Stimulated activated CD4-positive, alpha-beta T cell treated with anti-CD3 and anti-CD28 coated beads, TNF-alpha, amount 100 ng/mL, for 4 hours (primary cell): Measurements from ENCODE around the gene IFI16.

Experiments
- DNase-seq, 3 experiments: peaks; one replicate each; pipeline ENCODE4 v3.0.0-alpha.2; 2020; ENCODE audit warnings: low read depth in 3 of 3

The IFI16 gene

DNA sequence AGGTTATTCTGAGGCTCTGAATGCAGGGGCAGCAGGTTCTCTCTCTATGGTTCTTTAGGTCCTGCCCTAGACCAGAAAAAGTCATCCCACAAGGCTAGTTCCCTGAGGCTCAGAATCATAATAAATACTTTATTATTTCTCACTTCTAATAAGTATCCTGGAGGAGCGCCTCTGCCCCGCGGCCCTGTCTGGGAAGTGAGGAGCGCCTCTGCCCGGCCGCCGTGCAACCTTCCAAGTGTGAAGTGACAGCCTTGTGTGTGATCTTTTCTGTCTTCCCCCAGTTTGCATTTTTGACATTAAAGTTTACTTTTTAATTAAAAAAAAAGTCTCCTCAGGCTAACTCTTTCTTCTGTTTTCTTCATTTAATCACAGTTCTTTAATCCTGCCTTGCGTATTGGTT, 55.4 kb downstream of the IFI16 start:
- DNase-seq = no peak

DNA sequence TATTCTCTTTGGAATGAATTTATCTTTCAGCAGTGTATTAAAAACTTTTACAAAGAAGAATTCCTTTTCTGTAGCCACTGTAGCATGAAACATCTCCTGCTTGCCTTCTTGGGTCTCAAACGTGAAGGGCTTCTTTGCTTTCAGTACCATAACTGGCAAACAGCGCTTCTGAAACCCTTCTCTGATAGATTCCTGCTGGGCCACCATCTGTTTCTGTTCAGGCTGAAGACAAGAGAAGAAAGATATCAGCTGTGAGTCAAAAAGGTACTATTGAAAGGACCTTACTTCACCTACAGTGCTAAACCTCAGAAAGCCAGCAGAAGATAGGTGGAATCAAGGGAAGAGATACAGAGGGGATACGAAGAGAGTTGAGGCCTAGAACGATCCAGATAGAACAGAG, 56.4 kb downstream of the IFI16 start:
- no peak for DNase-seq

DNA sequence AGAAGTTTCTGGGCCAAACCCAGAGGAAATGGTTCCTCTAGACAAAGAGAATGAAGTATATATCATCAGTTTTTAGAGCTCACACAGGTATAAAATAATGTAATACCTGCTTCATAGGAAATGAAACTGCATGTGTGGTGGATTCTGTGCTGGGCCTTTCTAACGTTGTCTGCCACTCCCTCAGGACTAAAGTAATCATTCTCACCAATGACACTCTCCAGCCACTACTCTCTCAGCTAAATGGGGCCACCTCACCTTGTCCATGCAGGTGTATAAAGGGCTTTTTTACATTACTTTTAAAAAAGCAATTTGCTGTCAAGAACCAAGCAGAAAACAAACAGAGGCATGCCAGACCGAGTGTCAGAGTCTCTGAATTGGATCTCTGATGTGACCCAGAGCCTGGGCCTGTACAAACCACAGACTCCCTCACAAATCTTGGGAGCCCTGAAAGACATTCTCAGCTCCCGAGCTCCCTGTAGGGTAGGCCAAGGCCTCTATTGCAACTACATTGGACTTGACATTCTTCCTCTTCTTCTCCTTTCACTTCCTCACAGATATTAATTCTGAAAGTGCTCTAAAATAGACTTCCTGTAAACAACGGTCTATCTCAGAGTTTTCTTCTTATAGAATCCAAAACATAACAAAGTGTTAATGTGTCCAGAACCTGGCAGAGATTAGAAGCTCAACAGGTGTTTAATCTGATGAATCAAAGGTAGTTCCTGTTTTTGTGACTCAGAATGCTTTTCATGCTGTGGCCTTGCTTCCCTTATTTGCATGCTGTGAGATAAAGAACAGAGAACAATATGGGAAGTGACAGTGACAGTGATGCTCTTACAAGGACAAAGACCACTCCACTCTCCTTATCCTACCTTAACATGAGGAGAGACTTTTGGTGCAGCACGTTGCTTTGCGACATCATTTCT, 58.3 kb downstream of the IFI16 start:
- no peak for DNase-seq

DNA sequence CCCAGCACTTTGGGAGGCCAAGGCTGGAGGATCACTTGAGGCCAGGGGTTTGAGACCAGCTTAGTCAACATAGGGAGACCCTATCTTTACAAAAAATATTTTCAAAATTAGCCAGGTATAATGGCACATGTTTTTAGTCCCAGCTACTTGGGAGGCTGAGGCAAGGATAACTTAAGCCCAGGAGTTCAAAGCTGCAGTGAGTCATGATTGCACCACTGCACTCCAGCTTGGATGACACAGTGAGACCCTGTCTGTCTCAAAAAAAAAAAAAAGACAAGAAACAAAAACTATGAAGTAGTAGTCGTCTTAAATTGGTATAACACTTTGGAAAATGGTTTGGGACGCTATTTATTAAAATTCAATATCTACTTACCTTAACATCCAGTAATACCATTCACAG, 59.2 kb downstream of the IFI16 start:
- no peak for DNase-seq

DNA sequence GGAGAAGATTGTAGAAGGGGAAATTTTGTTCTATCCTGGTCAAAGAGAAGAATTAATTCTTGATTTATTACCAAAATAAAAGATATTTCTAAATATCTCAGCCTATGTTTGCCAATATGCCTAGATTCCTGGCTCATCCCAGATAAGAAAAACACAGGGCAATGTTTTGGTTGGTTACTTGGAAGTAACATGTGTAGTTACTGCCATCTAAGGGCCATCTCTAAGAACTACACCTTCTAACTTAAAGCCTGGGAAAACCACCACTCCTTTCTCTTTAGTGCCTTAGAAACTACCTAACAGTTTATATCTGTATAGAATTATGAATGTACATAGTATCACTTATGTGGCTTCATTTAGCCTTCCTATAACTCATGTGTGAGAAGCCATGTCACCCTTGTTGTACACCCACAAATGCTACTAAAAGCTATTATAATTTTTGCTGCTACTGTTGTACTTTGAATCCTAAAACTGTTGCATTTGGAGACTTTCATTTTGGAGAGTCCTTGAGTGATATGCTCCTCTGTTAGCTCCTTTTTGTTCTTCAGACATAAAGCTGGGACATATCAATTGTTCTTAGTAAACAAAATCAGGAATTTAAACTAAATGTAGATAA, 62.4 kb downstream of the IFI16 start:
- DNase-seq = no peak

DNA sequence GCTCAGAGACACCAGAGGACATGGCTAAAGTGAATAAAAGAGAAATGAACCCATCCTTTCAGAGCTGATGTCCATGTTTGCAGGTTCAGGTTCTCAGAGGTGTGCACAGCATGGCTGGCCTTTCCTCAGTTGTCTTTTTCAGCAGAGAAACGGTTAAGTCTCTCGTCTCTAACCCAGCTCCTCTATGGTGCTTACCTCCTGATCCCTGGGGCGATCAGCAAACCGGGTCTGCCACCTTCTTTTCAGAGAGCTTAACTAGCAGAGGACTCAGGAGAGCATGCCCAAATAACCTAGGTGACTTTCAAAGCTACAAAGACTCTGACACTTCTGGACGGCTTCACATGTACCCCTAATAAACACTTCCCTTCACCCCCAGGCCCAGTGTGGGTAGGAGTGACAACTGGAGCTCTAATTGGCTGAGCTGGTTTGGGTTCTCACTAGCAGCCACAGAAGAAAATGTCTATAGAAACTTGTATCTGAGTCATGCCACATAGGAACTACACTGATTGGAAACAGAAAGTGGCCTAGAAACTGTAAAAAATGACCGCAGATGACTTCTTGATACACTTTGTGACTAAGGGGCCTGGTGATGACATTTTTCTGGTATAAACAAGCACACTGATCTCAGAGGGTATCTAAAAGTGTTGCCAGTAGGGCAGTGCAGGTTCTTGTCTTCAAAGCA, 66.9 kb downstream of the IFI16 start, which contains the start of gene AIM2:
Gene AIM2 (minus strand): TSS at position 329 of the 682 bp plus-strand sequence. CDS start 3,267 bp downstream, outside the sequence.
- peak; percentile 17 to 42 (median 29) for DNase-seq

DNA sequence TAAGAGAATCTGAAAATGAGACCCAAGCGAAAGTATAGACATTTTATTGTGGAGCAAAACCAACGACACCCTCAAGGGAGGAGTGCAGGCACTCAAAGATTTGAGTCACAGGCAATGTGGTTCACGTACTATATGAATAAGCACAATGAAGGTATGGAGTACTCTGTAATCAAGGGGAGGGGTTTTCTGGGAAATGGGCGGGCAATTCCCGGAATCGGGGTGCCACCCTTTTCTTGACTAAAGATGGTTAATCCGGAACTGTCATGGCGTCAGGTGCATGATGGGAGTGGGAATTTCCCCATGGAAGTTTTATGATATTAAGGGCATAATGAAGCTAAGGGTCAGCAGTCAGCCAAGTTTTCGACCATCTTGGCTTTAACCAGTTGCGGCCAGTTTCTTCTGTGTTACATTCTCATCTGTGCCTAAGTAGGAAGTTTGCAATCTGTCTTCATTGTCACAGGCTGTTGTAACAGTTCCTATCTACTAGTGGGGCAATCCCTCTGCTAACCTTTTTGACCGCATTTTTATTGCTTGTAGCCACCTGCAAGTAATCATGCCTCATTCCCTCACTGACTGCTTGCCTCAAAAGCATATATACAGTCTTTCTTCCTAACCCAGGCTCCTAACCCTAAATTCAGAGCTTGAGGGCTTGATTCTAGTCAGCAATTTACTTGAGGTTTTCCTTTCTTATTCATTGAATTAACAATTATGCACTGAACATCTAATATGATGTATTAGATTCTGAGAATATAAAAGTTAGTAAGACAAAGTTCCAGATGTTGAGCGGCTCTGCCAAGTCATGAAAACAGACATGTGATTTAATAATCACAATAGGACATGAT, 67.6 kb downstream of the IFI16 start:
- DNase-seq = peak; percentile 85 to 96 (median 91)

DNA sequence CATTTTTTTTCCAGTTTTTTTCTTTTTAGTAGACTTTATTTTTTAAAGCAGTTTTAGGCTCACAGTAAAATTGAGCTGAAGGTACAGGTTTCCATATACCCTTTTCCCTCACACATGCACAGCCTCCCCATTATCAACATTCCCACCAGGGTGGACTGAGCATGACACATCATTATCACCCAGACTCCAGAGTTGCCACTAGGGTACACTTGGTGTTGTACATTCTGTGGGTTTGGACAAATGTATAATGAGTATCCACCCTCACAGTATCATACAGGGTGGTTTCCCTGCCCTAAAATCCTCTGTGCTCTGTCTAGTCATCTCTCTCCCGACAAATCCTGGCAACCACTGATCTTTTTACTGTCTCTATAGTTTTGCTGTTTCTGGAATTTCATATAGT, 69.8 kb downstream of the IFI16 start:
- no peak for DNase-seq

DNA sequence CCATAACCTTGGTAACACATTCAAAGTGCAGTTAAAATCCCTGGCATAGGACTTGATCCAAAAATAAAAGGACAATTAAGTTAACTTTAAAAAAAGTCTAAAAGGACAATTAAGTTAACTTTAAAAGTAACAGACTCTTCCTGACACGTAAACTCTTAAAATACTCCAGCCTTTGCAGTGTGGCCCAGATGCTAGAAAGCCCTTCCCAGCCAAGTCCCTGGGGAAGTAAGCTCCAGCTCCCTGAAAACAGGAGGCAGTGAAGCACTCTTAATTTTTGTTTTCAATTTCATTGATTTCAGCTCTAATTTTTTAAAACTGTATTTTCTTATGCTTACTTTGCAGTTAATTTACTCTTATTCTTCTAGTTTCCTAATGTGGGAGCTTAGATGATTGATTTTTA, 71.9 kb downstream of the IFI16 start:
- no peak for DNase-seq

DNA sequence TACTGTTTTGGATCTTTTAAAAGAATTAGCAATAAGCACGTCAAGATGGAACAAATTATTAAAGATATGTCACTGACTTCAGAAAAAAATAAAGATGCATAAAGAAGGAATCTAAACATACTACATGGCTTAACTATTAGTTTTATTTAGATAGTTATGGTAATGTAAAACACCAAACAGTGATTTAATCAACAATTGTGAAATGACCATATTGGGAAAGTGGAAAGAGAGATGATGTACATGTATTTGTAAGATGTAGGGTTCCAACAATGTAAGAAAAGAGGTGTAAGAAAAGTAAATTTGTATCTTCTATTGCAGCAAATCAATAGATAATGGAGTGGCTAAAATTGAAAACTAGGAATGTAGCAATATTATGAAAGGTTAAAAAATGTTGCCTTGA, 73.3 kb downstream of the IFI16 start:
- no peak for DNase-seq

DNA sequence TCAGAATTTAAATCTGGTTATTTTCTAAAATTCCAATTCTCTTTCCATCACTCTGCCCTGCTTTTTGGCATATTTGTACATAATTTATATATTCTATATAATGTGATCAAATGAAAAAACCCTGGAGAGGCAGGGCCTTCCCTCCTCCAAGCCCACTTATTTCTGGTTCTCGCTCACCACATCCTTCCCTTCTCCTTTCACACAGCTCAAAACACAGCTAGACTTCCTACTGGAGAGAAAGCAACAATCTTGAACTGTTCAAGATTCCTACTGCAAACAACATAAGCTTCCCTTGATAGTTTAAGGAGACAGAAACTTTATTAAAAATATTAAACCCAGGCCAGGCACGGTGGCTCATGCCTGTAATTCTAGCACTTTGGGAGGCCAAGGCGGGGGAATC, 74.4 kb downstream of the IFI16 start:
- no peak for DNase-seq

DNA sequence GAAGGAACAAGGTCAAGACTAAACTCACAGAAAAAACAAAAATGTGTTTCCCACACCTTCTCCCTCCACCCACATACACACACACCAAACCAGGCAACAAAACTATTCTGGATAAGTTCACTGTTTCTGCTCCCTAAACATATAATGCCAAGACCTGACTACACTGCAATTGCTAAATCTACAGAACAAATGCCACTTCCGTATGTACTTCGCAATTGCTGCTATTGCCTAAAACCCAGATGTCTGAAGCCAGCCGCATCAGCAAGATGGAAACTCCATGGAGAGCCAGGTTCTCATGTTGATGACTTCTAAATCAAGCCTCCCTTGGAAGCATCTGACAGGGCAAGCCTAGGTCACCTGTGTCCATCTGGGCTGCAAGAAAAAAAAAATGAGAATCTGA, 75.2 kb downstream of the IFI16 start:
- DNase-seq = no peak

DNA sequence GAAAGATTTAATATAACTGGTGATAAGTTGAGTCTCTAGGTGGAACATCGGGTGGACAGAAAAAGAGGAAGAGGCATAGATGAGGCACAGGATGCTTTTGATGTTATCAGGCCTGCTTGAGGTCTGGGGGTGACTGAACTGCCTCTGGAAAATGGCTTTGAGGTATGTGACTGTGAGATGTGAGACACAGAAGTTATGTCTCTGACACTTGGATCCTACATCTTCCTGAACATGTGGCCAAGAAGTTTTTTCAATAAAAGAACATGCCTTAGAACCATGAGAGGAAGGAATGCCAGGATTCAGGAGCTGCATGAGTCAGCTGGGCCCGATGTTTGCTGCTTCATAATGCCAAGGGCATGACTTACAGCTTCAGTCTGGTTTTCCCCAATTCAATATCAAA, 78.3 kb downstream of the IFI16 start:
- DNase-seq = no peak

DNA sequence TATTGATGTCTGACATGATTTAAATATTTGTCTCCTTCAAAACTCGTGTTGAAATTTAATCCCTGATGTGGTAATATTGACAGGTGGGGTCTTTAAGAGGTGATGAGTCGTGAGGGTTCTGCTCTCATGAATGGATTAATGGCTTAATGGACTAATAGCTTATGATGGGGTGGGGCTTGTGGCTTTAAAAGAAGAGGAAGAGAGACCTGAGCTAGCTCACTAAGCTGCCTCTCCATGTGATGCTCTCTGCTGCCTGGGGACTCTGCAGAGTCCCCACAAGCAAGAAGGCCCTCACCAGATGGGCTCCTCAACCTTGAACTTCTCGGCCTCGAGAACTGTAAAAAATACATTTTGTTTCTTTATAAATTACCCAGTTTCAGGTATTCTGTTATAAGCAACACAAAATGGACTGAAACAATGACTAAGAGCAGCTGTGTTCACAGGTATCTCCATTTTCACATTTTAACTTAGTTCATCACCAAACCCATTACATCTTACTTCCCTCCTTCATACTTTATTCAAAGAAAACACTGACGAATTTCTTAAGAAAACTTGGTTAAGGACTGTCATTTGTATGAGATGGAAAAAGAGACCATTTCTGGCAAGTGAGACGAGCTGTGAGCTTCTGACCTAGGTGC, 79.0 kb downstream of the IFI16 start:
- no peak for DNase-seq

DNA sequence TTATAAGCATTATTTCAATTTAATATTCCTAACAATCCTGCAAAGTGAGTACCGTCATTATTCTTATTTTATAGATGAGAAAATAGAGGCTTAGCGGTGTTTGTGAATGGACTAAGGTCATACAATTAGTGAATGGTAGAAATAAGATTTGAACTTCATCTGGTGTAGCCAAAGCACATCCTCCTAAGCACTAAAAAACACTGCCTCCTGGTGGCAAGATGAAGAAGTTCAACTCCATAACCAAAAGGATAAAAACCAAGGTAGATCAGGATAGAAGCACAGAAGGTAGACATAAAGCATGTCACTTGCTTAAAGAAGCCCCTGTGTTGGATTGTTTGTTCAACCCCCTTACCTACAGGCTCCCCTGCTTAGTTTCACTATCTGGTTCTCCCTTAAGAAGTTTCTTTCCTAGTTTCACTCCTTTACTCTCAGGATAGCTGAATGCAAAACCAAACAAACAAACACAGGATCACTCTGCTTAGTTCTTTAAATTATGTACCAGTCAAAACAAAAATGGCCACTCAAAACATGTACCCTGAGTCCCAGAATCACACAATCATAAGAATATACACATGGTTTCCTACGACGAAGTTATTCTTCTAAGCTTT, 79.6 kb downstream of the IFI16 start:
- DNase-seq = no peak

DNA sequence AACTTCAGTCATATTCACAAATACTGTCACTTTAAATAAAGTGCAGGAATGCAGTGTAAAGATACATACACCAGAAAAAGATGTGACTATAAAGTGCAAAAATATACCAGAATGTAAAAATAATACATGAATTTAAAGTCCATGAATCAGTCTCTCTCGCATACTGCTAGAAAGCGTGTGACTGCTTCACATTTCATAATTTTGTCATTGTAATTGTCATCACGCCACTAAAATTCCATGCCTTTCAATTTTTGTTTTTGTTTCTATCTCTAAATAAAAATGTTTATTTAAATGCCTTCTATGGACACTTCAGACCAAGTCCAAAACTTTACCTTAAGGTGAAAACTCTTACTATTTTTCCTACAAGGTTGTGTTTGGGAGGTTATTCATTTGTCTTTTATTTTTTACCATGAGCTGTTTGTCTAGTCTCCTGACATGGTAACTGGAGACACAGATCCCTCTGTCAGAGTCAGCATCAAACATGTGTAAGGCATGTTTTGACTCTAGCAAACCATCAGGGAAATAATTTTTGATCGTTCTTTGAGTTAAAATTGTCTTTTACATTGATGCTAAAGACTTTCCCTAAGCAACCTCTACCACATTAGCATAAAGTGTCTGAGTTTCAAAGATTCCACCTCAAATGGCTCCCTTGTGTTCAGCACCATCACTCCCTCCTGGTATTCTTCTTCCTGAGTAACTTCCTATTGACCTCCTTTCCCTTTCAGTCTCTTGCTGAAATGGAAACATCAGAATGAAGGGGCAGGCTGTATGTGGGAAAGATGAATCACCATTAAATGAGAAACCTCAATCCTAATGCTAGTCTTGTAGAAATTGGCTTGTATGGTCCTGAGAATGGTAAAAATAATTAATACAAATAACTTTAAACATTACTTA, 80.8 kb downstream of the IFI16 start:
- no peak for DNase-seq

DNA sequence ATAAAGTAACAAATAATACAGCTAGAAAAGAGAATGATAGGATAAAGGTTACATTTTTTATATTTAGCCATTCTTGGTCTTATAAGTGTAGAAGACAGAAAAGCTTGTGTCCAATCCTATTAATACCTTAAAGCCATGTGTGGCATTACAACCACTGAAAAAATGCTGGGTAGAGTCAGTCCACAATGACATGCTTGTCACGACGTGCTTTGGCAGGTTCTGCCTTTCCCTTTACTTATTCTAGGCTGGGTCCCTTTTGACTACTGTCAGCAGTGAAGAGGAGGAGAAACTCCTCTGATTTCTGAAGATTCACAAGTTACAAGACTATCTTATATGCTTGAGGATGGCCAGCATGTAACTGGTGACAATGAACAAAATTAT, 81.5 kb downstream of the IFI16 start:
- no peak for DNase-seq

DNA sequence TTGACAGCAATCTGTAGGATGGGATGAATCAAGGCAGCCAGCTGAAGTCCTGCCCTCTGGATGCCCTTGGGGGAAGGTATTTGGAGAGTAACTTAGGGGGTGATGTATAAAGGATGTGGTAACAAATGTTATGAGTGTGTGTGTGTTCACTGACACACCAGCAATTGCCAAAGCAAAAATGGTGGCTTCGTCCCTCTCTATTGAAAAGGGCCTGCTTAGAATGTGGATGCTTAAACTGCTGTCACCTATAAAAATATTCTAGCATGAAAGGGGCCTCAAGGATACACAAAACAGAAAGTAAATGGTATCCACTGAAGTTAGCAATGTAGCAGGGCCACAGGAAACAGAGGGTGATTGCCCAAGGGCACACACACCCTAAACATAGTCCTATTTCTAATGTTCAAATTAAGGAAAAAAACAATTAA, 81.9 kb downstream of the IFI16 start:
- no peak for DNase-seq

DNA sequence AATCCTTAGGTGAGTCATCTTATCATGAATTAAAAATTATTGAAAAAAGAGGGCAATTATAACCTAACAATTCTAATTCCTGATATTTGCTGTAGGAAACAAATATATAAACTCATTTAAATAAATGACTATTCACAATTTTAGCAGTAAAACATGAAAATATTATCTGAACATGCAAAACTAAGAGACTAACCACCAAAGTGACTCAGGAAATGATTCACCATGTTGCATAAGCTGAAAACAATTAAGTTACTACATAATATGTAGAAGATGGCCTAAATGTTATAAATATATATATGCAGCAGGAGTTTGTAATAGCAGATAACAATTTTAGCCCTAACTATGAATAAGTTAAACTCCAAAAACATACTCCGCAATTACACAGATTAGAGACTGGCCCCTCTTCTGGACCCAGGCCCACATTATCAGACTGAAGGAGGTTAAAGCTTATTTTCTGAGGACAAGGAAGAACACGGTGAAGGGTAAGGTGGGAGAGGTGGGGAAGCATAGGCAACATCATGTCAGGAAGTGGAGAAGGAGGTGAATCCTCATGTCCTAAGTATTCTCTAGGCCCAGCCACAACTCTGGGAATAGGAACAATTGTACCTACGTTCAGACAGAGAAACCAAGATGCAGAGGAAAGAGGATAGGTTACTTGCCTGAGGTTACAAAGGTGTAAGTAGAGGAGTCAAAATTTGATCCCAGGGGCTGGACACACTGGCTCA, 82.5 kb downstream of the IFI16 start:
- DNase-seq = no peak
